ENCODE measurements around the gene CAB39L. TPM values are rescaled to one million over a fixed set of nuclear protein-coding genes. Genes with fewer than 3 reads are reported as not detected.
A peak's percentile ranks its signal among the peaks of the same experiment; 100 is the strongest.
"Not testable (repeated sequence)": the region's sequence is repeated elsewhere in the genome, so short reads cannot be mapped to it uniquely, and the experiment has no call there.

Gene CAB39L
- total and polyA plus RNA-seq, 2 donors (not counting 3 experiments of a cell fraction or from before 2014, with no cell fraction given) = 3.1 to 7.2 TPM

- BruUV-seq (replicated peaks); H3K27me3 ChIP-seq (ENCODE audit: control insufficient read depth in 2 of 2, insufficient read depth in 2 of 2, low read length in 2 of 2); POLR2A ChIA-PET; H3K9me1 ChIP-seq (replicated peaks; ENCODE audit: control insufficient read depth, extremely low read depth, insufficient read depth, low read length); DNase-seq (ENCODE audit: low read depth, low spot score); H3K79me2 ChIP-seq (ENCODE audit: control insufficient read depth, insufficient read depth, low read length); H4K20me1 ChIP-seq (replicated peaks; ENCODE audit: control insufficient read depth, extremely low read depth, insufficient read depth, low read length); H3K27ac ChIP-seq (ENCODE audit: insufficient read depth, low read depth, low read length); H3K9me3 ChIP-seq (replicated peaks; ENCODE audit: control insufficient read depth, insufficient read depth, low read length); FAIRE-seq; H3K36me3 ChIP-seq (ENCODE audit: control insufficient read depth in 2 of 2, extremely low read depth in 1 of 2, insufficient read depth in 2 of 2, low read length in 2 of 2); H3K4me2 ChIP-seq (ENCODE audit: insufficient read depth, low read length); H3K4me3 ChIP-seq (replicated peaks in 1 of 3; ENCODE audit: insufficient read depth in 1 of 3, low read depth in 1 of 3, low read length in 3 of 3); intact Hi-C loops (cut with micrococcal nuclease); H3K4me1 ChIP-seq (ENCODE audit: control insufficient read depth, extremely low read depth, insufficient read depth, low read length); H3K9ac ChIP-seq (replicated peaks; ENCODE audit: extremely low read depth, insufficient read depth, low read length); dilution Hi-C loops (cut with MboI; ENCODE audit: extremely low pct_ligation_motif_present, low sequenced_read_pairs); H2AFZ ChIP-seq (ENCODE audit: low read depth, low read length): not testable (repeated sequence)
- CTCF ChIA-PET = interaction anchor here (0.8 to 3.3 kb wide), 3 partner anchors 14 to 310 kb away, joined by 4 to 15 read pairs (median 5); no protein-coding TSS in a partner anchor
These were observed 149.1 kb downstream of the CAB39L start for GRCh38 chr13:49294723-49295122.

DNA sequence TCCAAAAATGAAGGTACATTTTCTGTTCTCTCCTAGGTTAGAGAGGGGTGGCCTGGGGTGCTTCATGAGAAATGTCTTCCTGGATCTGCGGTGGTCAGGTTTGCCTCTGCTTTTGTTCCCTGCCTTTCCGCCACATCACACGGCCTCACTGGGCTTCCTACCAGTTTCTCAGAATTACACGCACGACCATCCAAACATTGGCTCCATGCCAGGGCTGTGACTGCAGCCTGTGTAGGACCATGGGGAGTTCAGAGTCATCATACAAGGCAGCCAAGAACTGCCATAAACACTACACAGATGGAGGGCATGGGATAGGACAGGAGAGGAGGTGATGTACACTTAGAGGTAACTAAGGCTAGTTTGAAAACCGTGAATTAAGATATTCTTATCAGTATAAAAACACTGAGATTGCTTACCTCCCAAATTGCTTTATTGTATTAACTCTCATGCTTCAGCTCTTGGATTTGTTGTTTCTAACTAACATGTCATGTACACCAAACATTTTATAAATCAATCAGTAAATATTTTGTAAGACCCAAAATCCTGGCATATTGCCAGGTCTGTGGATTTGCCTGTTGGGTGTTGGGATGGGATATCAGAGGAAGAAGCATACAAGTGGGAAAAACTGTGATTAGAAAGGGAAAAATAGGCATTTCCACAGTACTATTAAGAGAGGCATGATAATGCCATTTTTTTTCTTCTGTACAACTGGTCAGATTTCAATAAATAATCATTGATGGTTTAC lies 150.9 kb downstream of the CAB39L start:
- dilution Hi-C loops (cut with MboI; ENCODE audit: extremely low pct_ligation_motif_present, low sequenced_read_pairs) = no loop called here
- DNase-seq (ENCODE audit: low read depth, low spot score) (peak; percentile 75), FAIRE-seq (peak; percentile 43)
- POLR2A ChIA-PET = no interaction called here
- H2AFZ ChIP-seq (ENCODE audit: low read depth, low read length) = peak overlapping the region; percentile 28
- H3K4me3 ChIP-seq (replicated peaks in 1 of 3; ENCODE audit: insufficient read depth in 1 of 3, low read depth in 1 of 3, low read length in 3 of 3) = no peak overlapping the region
- intact Hi-C loops (cut with micrococcal nuclease) = no loop called here
- no peaks in the 10 kb centered on the region for H4K20me1 ChIP-seq (replicated peaks; ENCODE audit: control insufficient read depth, extremely low read depth, insufficient read depth, low read length)
- H3K9ac ChIP-seq (replicated peaks; ENCODE audit: extremely low read depth, insufficient read depth, low read length) = no peak overlapping the region
- H3K36me3 ChIP-seq (ENCODE audit: control insufficient read depth in 2 of 2, extremely low read depth in 1 of 2, insufficient read depth in 2 of 2, low read length in 2 of 2) = no peaks in the 10 kb centered on the region
- H3K4me1 ChIP-seq (ENCODE audit: control insufficient read depth, extremely low read depth, insufficient read depth, low read length) = peaks cover 5% of the 10 kb centered on the region
- no peaks in the 10 kb centered on the region for H3K9me3 ChIP-seq (replicated peaks; ENCODE audit: control insufficient read depth, insufficient read depth, low read length)
- no TSS peak for BruUV-seq (replicated peaks)
- no peaks in the 10 kb centered on the region for H3K9me1 ChIP-seq (replicated peaks; ENCODE audit: control insufficient read depth, extremely low read depth, insufficient read depth, low read length)
- H3K79me2 ChIP-seq (ENCODE audit: control insufficient read depth, insufficient read depth, low read length) = no peaks in the 10 kb centered on the region
- CTCF ChIA-PET = interaction anchor here (1.1 to 2.1 kb wide), 3 partner anchors 12 to 45 kb away, joined by 3 to 8 read pairs (median 3); partner anchors contain the start of gene CDADC1
- no peak overlapping the region for H3K27ac ChIP-seq (ENCODE audit: insufficient read depth, low read depth, low read length)
- H3K4me2 ChIP-seq (ENCODE audit: insufficient read depth, low read length) = no peak overlapping the region
- H3K27me3 ChIP-seq (ENCODE audit: control insufficient read depth in 2 of 2, insufficient read depth in 2 of 2, low read length in 2 of 2) = no peaks in the 10 kb centered on the region
- TF ChIP-seq GATA2 (IDR thresholded peaks at IDR 0.05; ENCODE audit: insufficient read depth, insufficient read length, low read depth, low read length) (no peak), EZH2 (IDR thresholded peaks at IDR 0.05; ENCODE audit: borderline replicate concordance, low read depth, low read length, severe bottlenecking) (no peak), POLR2A (IDR thresholded peaks at IDR 0.05; ENCODE audit: low read depth, low read length) (no peak), POLR2AphosphoS5 (IDR thresholded peaks at IDR 0.05; ENCODE audit: insufficient read depth, low read depth, low read length) (no peak), JUN (IDR thresholded peaks at IDR 0.05; ENCODE audit: borderline replicate concordance, insufficient read depth, insufficient read length, low read depth) (no peak), MYC (IDR thresholded peaks at IDR 0.05; ENCODE audit: low read depth, low read length) (no peak), FOS (IDR thresholded peaks at IDR 0.05; ENCODE audit: borderline replicate concordance, insufficient read depth, low read length) (no peak), MAX (IDR thresholded peaks at IDR 0.05; ENCODE audit: insufficient read depth, insufficient read length) (no peak)
- TF ChIP-seq, protein P1, sequence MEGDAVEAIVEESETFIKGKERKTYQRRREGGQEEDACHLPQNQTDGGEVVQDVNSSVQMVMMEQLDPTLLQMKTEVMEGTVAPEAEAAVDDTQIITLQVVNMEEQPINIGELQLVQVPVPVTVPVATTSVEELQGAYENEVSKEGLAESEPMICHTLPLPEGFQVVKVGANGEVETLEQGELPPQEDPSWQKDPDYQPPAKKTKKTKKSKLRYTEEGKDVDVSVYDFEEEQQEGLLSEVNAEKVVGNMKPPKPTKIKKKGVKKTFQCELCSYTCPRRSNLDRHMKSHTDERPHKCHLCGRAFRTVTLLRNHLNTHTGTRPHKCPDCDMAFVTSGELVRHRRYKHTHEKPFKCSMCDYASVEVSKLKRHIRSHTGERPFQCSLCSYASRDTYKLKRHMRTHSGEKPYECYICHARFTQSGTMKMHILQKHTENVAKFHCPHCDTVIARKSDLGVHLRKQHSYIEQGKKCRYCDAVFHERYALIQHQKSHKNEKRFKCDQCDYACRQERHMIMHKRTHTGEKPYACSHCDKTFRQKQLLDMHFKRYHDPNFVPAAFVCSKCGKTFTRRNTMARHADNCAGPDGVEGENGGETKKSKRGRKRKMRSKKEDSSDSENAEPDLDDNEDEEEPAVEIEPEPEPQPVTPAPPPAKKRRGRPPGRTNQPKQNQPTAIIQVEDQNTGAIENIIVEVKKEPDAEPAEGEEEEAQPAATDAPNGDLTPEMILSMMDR (IDR thresholded peaks at IDR 0.05; ENCODE audit: extremely low read depth in 1 of 2, insufficient read depth in 1 of 2, low read depth in 1 of 2, low read length in 2 of 2) = no peak

All from endothelial cell of umbilical vein (primary cell).